ENCODE results near the gene TBC1D17. TPM values are rescaled to one million over a fixed set of nuclear protein-coding genes. Genes with fewer than 3 reads are reported as not detected.
A peak's percentile ranks its signal among the peaks of the same experiment; 100 is the strongest.

Gene TBC1D17
- total and polyA plus RNA-seq, 2 of the 13 experiments (the other 11 are each of a cell fraction or from before 2014, with no cell fraction given) = 9.7 to 16.9 TPM

DNA sequence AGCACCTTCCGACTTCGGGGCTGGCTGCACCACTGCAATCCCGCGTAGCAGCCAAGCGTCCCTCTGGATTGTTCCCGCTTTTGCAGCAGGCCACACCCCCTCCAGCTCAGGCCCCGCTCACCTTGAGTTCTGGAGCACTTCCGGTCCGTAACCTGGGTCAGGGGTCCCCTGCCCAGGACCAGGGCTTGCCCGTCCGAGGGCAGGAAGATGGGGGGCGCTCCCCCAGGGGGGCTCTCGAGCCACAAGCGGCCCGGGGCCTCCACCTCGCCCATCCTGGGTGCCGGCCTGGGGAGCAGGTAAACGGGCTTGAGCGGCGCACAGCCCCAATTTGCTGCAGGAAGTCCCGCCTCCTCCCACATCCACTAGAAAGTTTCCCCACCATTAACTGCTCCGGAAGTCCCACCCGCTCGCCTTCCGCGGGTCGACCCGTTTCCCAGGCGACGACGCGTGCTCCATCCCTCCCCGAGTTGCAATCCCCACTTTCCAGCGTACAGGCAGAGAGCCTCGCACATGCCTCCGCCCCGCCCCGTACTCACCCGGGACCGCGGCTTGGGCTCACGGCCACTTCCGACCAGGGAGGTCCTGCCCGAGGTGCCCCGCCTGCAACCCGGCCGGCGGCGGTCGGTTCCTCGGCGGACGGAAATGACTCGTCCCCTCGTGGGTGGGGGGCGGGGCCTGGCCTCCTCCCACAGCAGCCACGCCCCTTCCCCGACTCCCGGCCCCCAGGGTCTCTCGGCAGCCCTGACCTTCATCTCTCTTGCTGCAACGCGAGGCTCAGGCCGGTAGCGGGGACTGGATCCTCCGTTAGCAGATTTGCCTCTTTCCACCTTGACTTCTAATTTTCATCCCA is 10.3 kb upstream of the TBC1D17 start, which contains the start of gene PNKP (continued):
- TF ChIP-seq GABPB1 (CRISPR knock-in tag; IDR thresholded peaks at IDR 0.05) = peak; percentile 97
- no peak for TF ChIP-seq ZNF644 (CRISPR knock-in tag; IDR thresholded peaks at IDR 0.05; ENCODE audit: low read depth)
- TF ChIP-seq TAF15 (IDR thresholded peaks at IDR 0.05; ENCODE audit: low read depth, low read length, poor library complexity, severe bottlenecking) = no peak
- TF ChIP-seq, protein P1, sequence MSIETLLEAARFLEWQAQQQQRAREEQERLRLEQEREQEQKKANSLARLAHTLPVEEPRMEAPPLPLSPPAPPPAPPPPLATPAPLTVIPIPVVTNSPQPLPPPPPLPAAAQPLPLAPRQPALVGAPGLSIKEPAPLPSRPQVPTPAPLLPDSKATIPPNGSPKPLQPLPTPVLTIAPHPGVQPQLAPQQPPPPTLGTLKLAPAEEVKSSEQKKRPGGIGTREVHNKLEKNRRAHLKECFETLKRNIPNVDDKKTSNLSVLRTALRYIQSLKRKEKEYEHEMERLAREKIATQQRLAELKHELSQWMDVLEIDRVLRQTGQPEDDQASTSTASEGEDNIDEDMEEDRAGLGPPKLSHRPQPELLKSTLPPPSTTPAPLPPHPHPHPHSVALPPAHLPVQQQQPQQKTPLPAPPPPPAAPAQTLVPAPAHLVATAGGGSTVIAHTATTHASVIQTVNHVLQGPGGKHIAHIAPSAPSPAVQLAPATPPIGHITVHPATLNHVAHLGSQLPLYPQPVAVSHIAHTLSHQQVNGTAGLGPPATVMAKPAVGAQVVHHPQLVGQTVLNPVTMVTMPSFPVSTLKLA (IDR thresholded peaks at IDR 0.05) = peak; percentile 23
- TF ChIP-seq ZNF160 (CRISPR knock-in tag; IDR thresholded peaks at IDR 0.05) = peak; percentile 65; the same call in 1 of the 2 replicates
- TF ChIP-seq GATAD1 (CRISPR knock-in tag; IDR thresholded peaks at IDR 0.05) = peak; percentile 95
- no peak for TF ChIP-seq MTF1 (CRISPR knock-in tag; IDR thresholded peaks at IDR 0.05)
- TF ChIP-seq NR2F2 (IDR thresholded peaks at IDR 0.05; ENCODE audit: borderline replicate concordance, low read depth) = peak; percentile 42; the same call in 1 of the 2 replicates
- no peak for TF ChIP-seq CERS6 (CRISPR knock-in tag; IDR thresholded peaks at IDR 0.05)
- TF ChIP-seq FOXA1 (IDR thresholded peaks at IDR 0.05) = no peak
- no peak for TF ChIP-seq FOXA1 (CRISPR knock-in tag; IDR thresholded peaks at IDR 0.05)
- TF ChIP-seq, protein P2, sequence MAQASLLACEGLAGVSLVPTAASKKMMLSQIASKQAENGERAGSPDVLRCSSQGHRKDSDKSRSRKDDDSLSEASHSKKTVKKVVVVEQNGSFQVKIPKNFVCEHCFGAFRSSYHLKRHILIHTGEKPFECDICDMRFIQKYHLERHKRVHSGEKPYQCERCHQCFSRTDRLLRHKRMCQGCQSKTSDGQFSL (CRISPR knock-in tag; IDR thresholded peaks at IDR 0.05) = 0 out of 2 replicates have a peak, but pooled peaks have one; percentile 45
- TF ChIP-seq CBX1 (IDR thresholded peaks at IDR 0.05; ENCODE audit: low read depth) = no peak
- no peak for TF ChIP-seq CENPX (CRISPR knock-in tag; IDR thresholded peaks at IDR 0.05)
- TF ChIP-seq, protein P3, sequence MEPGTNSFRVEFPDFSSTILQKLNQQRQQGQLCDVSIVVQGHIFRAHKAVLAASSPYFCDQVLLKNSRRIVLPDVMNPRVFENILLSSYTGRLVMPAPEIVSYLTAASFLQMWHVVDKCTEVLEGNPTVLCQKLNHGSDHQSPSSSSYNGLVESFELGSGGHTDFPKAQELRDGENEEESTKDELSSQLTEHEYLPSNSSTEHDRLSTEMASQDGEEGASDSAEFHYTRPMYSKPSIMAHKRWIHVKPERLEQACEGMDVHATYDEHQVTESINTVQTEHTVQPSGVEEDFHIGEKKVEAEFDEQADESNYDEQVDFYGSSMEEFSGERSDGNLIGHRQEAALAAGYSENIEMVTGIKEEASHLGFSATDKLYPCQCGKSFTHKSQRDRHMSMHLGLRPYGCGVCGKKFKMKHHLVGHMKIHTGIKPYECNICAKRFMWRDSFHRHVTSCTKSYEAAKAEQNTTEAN (CRISPR knock-in tag; conservative IDR thresholded peaks at IDR 0.05) = no peak; the same call in 1 of the 2 replicates
- no peak for TF ChIP-seq RARG (CRISPR knock-in tag; IDR thresholded peaks at IDR 0.05; ENCODE audit: low read depth)
- TF ChIP-seq ZNF101 (CRISPR knock-in tag; IDR thresholded peaks at IDR 0.05; ENCODE audit: borderline replicate concordance, low read depth) = no peak
- no peak for TF ChIP-seq NFE2L2 (IDR thresholded peaks at IDR 0.05; ENCODE audit: low read length)
- TF ChIP-seq NR2F1 (CRISPR knock-in tag; IDR thresholded peaks at IDR 0.05) = peak in 1 of 2 experiments; percentile 42; a peak in 1 of 4 replicates
- TF ChIP-seq ZNF20 (CRISPR knock-in tag; IDR thresholded peaks at IDR 0.05) = no peak
- TF ChIP-seq NPAS2 (CRISPR knock-in tag; IDR thresholded peaks at IDR 0.05; ENCODE audit: borderline replicate concordance) = no peak
- TF ChIP-seq ZNF354B (CRISPR knock-in tag; IDR thresholded peaks at IDR 0.05) = no peak
- no peak for TF ChIP-seq ZNF383 (CRISPR knock-in tag; IDR thresholded peaks at IDR 0.05; ENCODE audit: borderline replicate concordance)
